ENCODE measurements around the gene C9. TPM values are rescaled to one million over a fixed set of nuclear protein-coding genes. Genes with fewer than 3 reads are reported as not detected.

Gene C9
- polyA plus RNA-seq, 1 donor from 2014 or later, result not detected

GRCh38 chr5:39257554-39257953 lies 106.7 kb downstream of the C9 start:
- no peaks in the 10 kb centered on the region for H3K27me3 ChIP-seq (ENCODE audit: insufficient read depth, low read depth, low read length)
- TF ChIP-seq EZH2 (IDR thresholded peaks at IDR 0.05; ENCODE audit: borderline replicate concordance, insufficient read depth, low read length, poor library complexity, severe bottlenecking) (no peak), SMC3 (conservative IDR thresholded peaks at IDR 0.05; ENCODE audit: poor library complexity) (no peak), MXI1 (conservative IDR thresholded peaks at IDR 0.05; ENCODE audit: poor library complexity, severe bottlenecking) (no peak), EP300 (conservative IDR thresholded peaks at IDR 0.05; ENCODE audit: poor library complexity, severe bottlenecking) (no peak), TAF1 (IDR thresholded peaks at IDR 0.05; ENCODE audit: low read depth) (no peak), CTCF (IDR thresholded peaks at IDR 0.05; ENCODE audit: poor library complexity, severe bottlenecking) (no peak), POLR2AphosphoS5 (IDR thresholded peaks at IDR 0.05) (no peak), RAD21 (conservative IDR thresholded peaks at IDR 0.05) (no peak)
- TF ChIP-seq, protein P1, sequence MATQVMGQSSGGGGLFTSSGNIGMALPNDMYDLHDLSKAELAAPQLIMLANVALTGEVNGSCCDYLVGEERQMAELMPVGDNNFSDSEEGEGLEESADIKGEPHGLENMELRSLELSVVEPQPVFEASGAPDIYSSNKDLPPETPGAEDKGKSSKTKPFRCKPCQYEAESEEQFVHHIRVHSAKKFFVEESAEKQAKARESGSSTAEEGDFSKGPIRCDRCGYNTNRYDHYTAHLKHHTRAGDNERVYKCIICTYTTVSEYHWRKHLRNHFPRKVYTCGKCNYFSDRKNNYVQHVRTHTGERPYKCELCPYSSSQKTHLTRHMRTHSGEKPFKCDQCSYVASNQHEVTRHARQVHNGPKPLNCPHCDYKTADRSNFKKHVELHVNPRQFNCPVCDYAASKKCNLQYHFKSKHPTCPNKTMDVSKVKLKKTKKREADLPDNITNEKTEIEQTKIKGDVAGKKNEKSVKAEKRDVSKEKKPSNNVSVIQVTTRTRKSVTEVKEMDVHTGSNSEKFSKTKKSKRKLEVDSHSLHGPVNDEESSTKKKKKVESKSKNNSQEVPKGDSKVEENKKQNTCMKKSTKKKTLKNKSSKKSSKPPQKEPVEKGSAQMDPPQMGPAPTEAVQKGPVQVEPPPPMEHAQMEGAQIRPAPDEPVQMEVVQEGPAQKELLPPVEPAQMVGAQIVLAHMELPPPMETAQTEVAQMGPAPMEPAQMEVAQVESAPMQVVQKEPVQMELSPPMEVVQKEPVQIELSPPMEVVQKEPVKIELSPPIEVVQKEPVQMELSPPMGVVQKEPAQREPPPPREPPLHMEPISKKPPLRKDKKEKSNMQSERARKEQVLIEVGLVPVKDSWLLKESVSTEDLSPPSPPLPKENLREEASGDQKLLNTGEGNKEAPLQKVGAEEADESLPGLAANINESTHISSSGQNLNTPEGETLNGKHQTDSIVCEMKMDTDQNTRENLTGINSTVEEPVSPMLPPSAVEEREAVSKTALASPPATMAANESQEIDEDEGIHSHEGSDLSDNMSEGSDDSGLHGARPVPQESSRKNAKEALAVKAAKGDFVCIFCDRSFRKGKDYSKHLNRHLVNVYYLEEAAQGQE (IDR thresholded peaks at IDR 0.05; ENCODE audit: borderline replicate concordance), result no peak
- no peaks in the 10 kb centered on the region for H4K20me1 ChIP-seq (ENCODE audit: insufficient read depth)
- no peaks in the 10 kb centered on the region for H3K36me3 ChIP-seq (ENCODE audit: insufficient read depth, low read length)
- H3K27ac ChIP-seq (ENCODE audit: low read length), result no peak overlapping the region
- H3K79me2 ChIP-seq (replicated peaks; ENCODE audit: insufficient read depth, low read length), result no peaks in the 10 kb centered on the region
- no peak overlapping the region for H3K4me2 ChIP-seq (ENCODE audit: low read length)
- H3K9me3 ChIP-seq (ENCODE audit: low read length), result no peaks in the 10 kb centered on the region
- H2AFZ ChIP-seq (ENCODE audit: low read depth, low read length), result no peak overlapping the region
- H3F3A ChIP-seq (ENCODE audit: insufficient read depth, low read length, poor library complexity, severe bottlenecking), result no peaks in the 10 kb centered on the region
- no peaks in the 10 kb centered on the region for H3K9me2 ChIP-seq (ENCODE audit: insufficient read depth, low read length)
- no peak overlapping the region for H3K9ac ChIP-seq (ENCODE audit: low read length)
- no peak overlapping the region for H3K4me3 ChIP-seq (ENCODE audit: low read length)

GRCh38 chr5:39256477-39257235 lies 107.6 kb downstream of the C9 start:
- Histone ChIP-seq H3K4me3 (ENCODE audit: low read length) (no peak overlapping the region), H3K27me3 (ENCODE audit: insufficient read depth, low read depth, low read length) (no peaks in the 10 kb centered on the region), H3K36me3 (ENCODE audit: insufficient read depth, low read length) (no peaks in the 10 kb centered on the region), H3K9me3 (ENCODE audit: low read length) (no peaks in the 10 kb centered on the region), H3F3A (ENCODE audit: insufficient read depth, low read length, poor library complexity, severe bottlenecking) (no peaks in the 10 kb centered on the region), H3K27ac (ENCODE audit: low read length) (no peak overlapping the region), H3K4me2 (ENCODE audit: low read length) (no peak overlapping the region), H2AFZ (ENCODE audit: low read depth, low read length) (no peak overlapping the region), H3K79me2 (replicated peaks; ENCODE audit: insufficient read depth, low read length) (no peaks in the 10 kb centered on the region), H3K9ac (ENCODE audit: low read length) (no peak overlapping the region), H3K9me2 (ENCODE audit: insufficient read depth, low read length) (no peaks in the 10 kb centered on the region), H4K20me1 (ENCODE audit: insufficient read depth) (no peaks in the 10 kb centered on the region)
- TF ChIP-seq EZH2 (IDR thresholded peaks at IDR 0.05; ENCODE audit: borderline replicate concordance, insufficient read depth, low read length, poor library complexity, severe bottlenecking) (no peak), EP300 (conservative IDR thresholded peaks at IDR 0.05; ENCODE audit: poor library complexity, severe bottlenecking) (no peak), SMC3 (conservative IDR thresholded peaks at IDR 0.05; ENCODE audit: poor library complexity) (no peak), TAF1 (IDR thresholded peaks at IDR 0.05; ENCODE audit: low read depth) (no peak), CTCF (IDR thresholded peaks at IDR 0.05; ENCODE audit: poor library complexity, severe bottlenecking) (no peak), MXI1 (conservative IDR thresholded peaks at IDR 0.05; ENCODE audit: poor library complexity, severe bottlenecking) (no peak), POLR2AphosphoS5 (IDR thresholded peaks at IDR 0.05) (no peak), RAD21 (conservative IDR thresholded peaks at IDR 0.05) (no peak)
- TF ChIP-seq, protein P1 (IDR thresholded peaks at IDR 0.05; ENCODE audit: borderline replicate concordance), result no peak

Measured in neural cell (in vitro differentiated cells).